Stimulated activated CD8-positive, alpha-beta memory T cell treated with anti-CD3 and anti-CD28 coated beads, Interleukin-2, amount 100 ng/mL, for 48 hours (primary cell): ENCODE measurements around the gene HIVEP1.
"Not testable (repeated sequence)": the region's sequence is repeated elsewhere in the genome, so short reads cannot be mapped to it uniquely, and the experiment has no call there.

ENCODE experiments used
- DNase-seq, 2 donors: peaks; one replicate each; pipeline ENCODE4 v3.0.0-alpha.2; 2020; ENCODE audit warnings: low read depth in 2 of 2

HIVEP1 gene

GRCh38 chr6:12116978-12117377, 104.9 kb downstream of the HIVEP1 start:
- DNase-seq = no peak

- no peak for DNase-seq
Observed at GRCh38 chr6:12118607-12119006, 106.5 kb downstream of the HIVEP1 start.

- no peak for DNase-seq
Observed at GRCh38 chr6:12119085-12119588, 107.0 kb downstream of the HIVEP1 start.

- no peak for DNase-seq
Observed at GRCh38 chr6:12125396-12125795, 113.3 kb downstream of the HIVEP1 start.

- DNase-seq = no peak
Observed at GRCh38 chr6:12126051-12126450, 113.9 kb downstream of the HIVEP1 start.

GRCh38 chr6:12129523-12129922, 117.4 kb downstream of the HIVEP1 start:
- no peak for DNase-seq

- DNase-seq = no peak
Observed at GRCh38 chr6:12132351-12133222, 120.5 kb downstream of the HIVEP1 start.

- DNase-seq = no peak
Observed at GRCh38 chr6:12134581-12134980, 122.5 kb downstream of the HIVEP1 start.

GRCh38 chr6:12134991-12135390, 122.9 kb downstream of the HIVEP1 start:
- DNase-seq = no peak

- DNase-seq = no peak
Observed at GRCh38 chr6:12136905-12137304, 124.8 kb downstream of the HIVEP1 start.

GRCh38 chr6:12137480-12137879, 125.4 kb downstream of the HIVEP1 start:
- DNase-seq = no peak

GRCh38 chr6:12138381-12138780, 126.3 kb downstream of the HIVEP1 start:
- DNase-seq = no peak

- no peak for DNase-seq
Observed at GRCh38 chr6:12138936-12139335, 126.8 kb downstream of the HIVEP1 start.

- DNase-seq = no peak
Observed at GRCh38 chr6:12147557-12148316, 135.6 kb downstream of the HIVEP1 start.

- DNase-seq = no peak
Observed at GRCh38 chr6:12148317-12148801, 136.2 kb downstream of the HIVEP1 start.

GRCh38 chr6:12148841-12149240, 136.7 kb downstream of the HIVEP1 start:
- DNase-seq = no peak

- no peak for DNase-seq
Observed at GRCh38 chr6:12149944-12150510, 137.9 kb downstream of the HIVEP1 start.

GRCh38 chr6:12150812-12151432, 138.8 kb downstream of the HIVEP1 start:
- DNase-seq = peak in 1 of 2 donors; percentile 11

- no peak for DNase-seq
Observed at GRCh38 chr6:12151433-12151820, 139.3 kb downstream of the HIVEP1 start.

GRCh38 chr6:12152023-12152970, 140.2 kb downstream of the HIVEP1 start:
- no peak for DNase-seq

GRCh38 chr6:12155769-12156168, 143.7 kb downstream of the HIVEP1 start:
- not testable (repeated sequence) for DNase-seq
